Measurements from ENCODE around the gene C19orf25.

The C19orf25 gene

GRCh38 chr19:1474765-1475351 is 4.2 kb downstream of the C19orf25 start:
- no peak for DNase-seq

- DNase-seq, result no peak
Observed at GRCh38 chr19:1474011-1474764, 4.8 kb downstream of the C19orf25 start.

- DNase-seq, result no peak
Observed at GRCh38 chr19:1473085-1473851, 5.7 kb downstream of the C19orf25 start.

DNA sequence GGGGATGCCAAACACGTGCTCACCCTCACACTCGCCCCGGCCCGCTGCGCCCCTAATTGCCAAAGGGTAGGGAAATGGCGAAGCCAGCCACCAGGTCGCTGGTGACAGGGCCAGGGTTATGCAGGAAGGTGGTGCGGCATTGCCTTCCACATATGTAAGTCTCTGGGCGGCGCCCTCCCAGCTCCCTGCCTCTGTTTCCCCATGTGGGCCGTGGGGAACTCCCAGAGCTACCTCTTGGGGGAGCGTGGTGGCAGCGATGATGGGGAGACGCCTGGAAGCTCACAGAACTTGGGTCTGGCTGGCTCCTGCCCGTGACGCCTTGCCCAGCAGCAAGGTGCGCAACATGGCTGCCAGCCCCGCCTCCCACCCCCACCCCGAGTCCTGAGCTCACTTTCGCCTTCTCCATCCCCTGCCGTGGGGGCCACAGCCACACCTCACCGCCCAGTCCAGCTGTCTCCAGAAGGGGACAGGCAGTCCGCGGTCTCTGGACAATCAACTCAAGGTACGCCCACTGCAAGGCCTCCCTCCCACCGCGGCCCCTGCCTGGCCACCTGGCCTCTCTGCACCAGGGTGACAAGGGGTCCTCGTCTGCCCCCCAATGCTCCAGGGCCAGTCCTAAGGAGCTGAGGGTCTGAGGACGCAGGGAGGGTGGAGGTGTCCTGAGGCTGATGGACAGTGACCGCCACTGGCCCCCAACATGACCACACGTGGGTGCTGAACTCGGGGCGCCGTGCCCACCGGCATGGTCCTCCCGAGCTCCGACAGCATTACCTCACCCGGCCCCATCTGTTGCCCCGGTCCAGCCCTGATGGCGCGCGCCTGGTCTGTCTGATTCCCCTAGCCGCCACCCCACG is 6.6 kb downstream of the C19orf25 start:
- DNase-seq, result no peak

GRCh38 chr19:1471515-1472160 is 7.4 kb downstream of the C19orf25 start:
- no peak for DNase-seq

DNA sequence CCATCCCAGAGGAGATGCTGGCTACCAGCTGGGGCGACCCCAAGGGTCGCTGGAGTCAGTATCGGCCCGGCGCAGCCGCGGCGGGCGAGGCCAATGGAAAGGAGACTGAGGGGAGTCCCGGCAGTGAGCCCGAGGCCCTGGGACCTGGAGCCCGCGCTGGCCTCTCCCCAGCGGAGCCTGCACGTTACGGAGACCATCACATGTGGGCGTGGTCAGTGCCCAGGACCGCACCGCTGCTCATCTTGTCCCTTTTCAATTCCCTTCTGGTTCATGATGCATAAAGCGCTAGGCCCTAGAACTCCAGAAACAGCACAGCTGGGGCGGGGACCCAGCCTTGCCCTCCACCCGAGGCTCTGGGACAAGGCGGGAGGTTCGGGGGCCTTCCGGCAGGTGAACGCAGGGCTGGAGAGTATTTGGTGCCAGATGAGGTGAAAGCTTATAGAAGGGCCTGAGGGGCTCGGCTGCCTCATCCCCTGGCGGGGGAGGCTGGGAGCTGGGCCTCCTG is 8.0 kb downstream of the C19orf25 start:
- DNase-seq, result no peak

- DNase-seq, result no peak
Observed at GRCh38 chr19:1470305-1471009, 8.6 kb downstream of the C19orf25 start.

GRCh38 chr19:1470055-1470304 is 9.0 kb downstream of the C19orf25 start:
- no peak for DNase-seq

- no peak for DNase-seq
Observed at GRCh38 chr19:1469255-1470054, 9.6 kb downstream of the C19orf25 start.

DNA sequence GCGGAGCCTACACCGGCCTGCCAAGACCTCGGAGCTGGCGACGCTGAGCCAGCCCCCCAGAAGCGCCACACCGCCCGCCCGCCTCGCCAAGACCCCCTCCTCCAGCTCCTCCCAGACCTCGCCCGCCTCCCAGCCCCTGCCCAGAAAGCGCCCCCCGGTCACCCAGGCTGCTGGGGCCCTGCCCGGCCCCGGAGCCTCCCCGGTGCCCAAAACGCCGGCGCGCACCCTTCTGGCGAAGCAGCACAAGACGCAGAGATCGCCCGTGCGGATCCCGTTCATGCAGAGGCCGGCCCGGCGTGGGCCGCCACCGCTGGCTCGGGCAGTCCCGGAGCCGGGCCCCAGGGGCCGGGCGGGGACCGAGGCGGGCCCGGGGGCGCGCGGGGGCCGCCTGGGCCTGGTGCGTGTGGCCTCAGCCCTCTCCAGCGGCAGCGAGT is 10.2 kb downstream of the C19orf25 start:
- no peak for DNase-seq

- DNase-seq, result no peak
Observed at GRCh38 chr19:1468274-1468820, 10.7 kb downstream of the C19orf25 start.

DNA sequence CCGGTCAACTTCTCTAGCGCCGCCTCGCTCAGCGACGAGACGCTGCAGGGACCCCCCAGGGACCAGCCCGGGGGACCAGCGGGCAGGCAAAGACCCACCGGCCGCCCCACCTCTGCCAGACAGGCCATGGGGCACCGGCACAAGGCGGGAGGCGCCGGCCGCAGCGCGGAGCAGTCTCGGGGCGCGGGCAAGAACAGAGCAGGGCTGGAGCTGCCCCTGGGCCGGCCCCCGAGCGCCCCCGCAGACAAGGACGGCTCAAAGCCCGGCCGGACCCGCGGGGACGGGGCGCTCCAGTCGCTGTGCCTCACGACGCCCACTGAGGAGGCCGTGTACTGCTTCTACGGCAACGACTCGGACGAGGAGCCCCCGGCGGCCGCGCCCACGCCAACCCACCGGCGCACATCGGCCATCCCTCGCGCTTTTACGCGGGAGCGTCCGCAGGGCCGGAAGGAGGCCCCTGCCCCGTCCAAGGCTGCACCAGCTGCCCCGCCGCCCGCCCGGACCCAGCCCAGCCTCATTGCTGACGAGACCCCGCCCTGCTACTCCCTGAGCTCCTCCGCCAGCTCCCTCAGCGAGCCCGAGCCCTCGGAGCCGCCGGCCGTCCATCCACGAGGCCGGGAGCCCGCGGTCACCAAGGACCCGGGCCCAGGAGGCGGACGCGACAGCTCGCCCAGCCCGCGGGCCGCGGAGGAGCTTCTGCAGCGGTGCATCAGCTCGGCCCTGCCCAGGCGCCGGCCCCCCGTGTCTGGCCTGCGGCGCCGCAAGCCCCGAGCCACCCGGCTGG is 11.3 kb downstream of the C19orf25 start:
- DNase-seq, result no peak

DNA sequence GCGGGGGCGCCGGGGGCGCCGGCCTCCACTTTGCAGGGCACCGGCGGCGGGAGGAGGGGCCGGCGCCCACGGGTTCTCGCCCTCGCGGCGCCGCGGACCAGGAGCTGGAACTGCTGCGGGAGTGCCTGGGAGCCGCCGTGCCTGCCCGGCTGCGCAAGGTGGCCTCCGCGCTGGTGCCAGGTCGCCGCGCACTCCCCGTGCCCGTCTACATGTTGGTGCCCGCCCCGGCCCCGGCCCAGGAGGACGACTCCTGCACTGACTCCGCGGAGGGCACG is 11.9 kb downstream of the C19orf25 start:
- DNase-seq, result no peak

DNA sequence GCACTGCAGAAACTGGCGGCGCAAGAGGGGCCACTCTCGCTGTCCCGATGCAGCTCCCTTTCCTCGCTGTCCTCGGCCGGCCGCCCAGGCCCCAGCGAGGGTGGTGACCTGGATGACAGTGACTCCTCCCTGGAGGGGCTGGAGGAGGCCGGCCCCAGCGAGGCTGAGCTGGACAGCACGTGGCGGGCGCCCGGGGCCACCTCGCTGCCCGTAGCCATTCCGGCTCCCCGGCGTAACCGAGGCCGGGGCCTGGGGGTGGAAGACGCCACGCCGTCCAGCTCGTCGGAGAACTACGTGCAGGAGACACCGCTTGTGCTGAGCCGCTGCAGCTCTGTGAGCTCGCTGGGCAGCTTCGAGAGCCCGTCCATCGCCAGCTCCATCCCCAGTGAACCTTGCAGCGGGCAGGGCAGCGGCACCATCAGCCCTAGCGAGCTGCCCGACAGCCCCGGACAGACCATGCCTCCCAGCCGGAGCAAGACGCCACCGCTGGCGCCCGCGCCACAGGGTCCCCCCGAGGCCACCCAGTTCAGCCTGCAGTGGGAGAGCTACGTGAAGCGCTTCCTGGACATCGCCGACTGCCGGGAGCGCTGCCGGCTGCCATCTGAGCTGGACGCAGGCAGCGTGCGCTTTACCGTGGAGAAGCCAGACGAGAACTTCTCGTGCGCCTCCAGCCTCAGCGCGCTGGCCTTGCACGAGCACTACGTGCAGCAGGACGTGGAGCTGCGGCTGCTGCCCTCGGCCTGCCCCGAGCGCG is 12.4 kb downstream of the C19orf25 start:
- DNase-seq, result no peak

- DNase-seq, result no peak
Observed at GRCh38 chr19:1466018-1466460, 13.0 kb downstream of the C19orf25 start.

- DNase-seq, result no peak
Observed at GRCh38 chr19:1465191-1466016, 13.6 kb downstream of the C19orf25 start.

- no peak for DNase-seq
Observed at GRCh38 chr19:1461862-1462261, 17.2 kb downstream of the C19orf25 start.

Measured in NCI-H446 (cell line).